ENCODE results near the gene FOXRED2. TPM values are rescaled to one million over a fixed set of nuclear protein-coding genes. Genes with fewer than 3 reads are reported as not detected.
A peak's percentile ranks its signal among the peaks of the same experiment; 100 is the strongest.

FOXRED2 gene
- total RNA-seq, 1 donor from 2014 or later, result 8.7 TPM

DNA sequence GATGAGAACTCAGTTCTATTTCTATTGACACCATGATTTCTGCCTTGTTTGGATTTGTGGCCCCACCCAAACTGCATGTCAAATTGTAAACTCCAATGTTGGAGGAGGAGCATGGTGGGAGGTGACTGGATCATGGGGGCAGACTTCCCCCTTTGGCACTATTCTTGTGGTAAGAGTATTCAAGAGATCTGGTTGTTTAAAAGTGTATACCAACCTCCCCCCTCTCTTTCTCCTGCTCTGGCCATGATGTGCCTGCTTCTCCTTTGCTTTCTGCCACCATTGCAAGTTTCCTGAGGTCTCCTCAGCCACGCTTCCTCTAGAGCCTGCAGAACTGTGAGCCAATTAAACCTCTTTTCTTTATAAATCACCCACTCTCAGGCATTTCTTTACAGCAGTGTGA lies 7.9 kb upstream of the FOXRED2 start:
- DNase-seq, result no peak

DNA sequence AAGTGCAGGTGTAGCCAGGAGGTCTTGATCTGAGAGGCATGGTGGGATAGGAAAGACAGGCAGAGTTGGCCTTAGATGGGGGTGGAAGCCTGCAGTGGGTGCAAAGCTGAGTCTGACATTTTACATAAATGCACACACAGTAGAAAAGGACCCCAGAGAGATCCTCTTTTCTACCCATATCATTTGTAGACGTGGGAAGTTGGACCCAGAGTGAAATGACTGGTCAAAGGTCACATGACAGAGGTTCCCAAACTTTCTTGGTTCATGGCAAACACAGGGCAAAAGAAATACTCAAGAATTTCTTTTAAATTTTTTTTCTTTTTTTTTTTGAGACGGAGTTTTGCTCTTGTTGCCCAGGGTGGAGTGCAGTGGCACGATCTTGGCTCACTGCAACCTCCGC lies 6.2 kb upstream of the FOXRED2 start:
- DNase-seq, result no peak

DNA sequence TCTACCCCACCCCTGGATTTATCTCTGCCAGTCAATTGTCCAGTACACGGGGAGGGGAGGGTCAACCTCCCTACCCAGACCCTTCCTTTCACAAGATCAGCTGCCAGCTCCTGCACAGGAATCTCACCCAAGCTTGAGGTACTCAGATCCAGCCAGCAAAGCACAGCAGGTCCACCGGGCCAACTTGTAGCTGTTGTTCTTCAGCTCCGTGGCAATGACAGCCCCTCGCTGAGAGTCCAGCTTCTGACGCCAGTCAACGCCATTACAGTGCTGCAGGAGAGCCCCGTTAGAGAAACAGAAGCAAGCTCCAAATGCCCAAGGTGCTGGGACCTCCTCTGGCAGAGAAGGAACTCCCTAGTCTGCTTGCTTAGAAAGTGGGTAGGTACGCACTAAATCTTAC lies 5.5 kb upstream of the FOXRED2 start:
- no peak for DNase-seq

DNA sequence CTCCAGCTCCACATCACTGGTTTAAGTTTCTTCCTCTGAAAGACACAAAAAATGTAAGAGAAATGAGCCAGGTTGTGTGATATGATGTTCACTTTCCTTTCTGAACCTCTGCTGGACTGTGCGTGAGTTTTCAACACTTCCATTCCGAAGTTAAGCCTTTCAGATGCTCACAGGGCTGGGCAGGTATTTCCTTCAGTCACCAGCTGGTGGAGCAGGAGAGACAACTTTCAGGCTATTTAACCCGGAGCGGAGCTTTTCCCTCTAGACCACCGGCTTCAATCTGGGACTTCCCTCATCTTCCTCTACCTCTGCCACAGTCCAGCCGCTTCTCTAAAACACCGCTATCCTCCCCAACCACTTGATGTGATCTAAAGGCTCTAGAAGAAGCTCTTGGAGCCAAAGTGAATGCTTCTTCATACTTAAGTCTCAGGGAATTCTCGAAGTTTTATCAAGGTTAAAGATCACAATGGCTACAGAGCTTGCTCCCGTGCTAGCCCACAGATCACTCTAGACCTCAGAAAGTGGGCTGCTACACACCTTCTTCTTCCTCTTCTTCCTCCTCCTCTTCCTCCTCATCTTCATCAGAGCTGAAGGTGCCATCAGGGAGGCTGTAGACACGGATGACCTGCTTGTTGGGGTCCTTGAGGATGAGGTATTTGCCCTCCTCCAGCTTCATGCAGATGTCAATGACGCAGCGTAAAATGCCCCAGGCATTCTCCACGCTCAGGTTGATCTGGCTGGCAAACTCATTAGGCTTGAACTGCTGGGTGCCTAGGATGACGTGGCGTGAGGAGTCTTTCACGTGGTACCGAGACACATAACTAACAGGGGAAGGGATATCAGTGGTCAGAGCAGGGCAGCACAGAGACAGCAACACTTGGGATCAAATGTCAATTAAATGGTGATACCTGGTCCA lies 4.4 kb upstream of the FOXRED2 start:
- DNase-seq, result peak; percentile 72

DNA sequence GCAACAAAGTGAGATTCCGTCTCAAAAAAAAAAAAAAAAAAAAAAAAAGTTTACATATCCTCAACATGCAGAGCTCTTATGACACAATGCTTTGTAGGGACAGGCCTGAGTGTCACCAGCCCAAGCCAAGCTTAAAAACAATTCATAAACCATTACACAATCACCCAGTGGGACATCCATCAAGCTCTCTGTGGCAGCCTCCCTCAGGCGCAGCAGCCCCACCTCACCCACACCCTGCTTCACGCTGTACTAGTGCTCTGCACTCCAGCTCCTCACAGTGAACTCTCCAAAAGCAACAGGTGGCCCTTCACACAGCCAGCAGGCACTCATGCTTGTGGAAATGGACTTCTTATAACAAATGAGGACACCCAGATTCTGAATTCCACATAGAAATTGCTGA lies 3.5 kb upstream of the FOXRED2 start:
- no peak for DNase-seq

GRCh38 chr22:36507518-36508010 lies 724 bp upstream of the FOXRED2 start:
- no peak for DNase-seq

- no peak for DNase-seq
Observed at GRCh38 chr22:36505998-36506635, 723 bp downstream of the FOXRED2 start.

GRCh38 chr22:36497910-36498665 lies 8.8 kb downstream of the FOXRED2 start:
- no peak for DNase-seq

DNA sequence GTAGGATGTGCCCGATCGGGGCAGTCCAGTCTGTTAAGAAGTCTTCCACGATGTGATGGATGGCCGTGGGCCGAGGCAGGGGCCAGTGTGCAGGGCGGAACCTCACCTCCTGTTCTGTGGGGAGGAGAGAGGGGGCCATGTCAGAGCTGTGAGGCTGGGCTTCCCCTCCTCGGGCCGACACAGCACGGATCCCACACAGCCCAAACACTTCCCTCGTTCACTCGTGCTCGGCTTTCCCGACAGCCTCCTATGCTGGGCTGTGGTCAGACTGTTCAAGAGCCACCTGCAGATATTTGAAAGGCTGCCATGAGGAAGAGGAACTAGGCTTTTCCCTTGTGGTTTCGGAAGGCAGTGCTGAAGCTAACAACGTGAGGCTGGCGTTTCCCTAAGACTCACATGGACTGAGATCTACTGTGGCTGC lies 13.1 kb downstream of the FOXRED2 start:
- no peak for DNase-seq

GRCh38 chr22:36492109-36492508 lies 14.7 kb downstream of the FOXRED2 start:
- DNase-seq, result no peak

DNA sequence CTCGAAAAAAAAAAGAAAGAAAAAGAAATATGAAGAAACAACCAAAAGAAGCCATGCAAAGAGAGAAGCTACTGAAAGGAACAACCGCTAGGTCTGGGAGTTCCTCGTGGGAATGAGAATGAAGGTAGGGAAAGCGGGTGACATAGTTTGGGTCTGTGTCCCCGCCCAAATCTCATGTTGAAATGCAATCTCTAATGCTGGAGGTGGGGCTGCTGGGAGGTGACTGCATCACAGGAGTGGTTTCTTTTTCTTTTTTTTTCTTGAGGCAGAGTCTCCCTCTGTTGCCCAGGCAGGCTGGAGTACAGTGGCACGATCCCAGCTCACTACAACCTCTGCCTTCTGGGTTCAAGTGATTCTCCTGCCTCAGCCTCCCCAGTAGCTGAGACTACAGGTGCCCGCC lies 15.7 kb downstream of the FOXRED2 start:
- no peak for DNase-seq

- peak; percentile 77 for DNase-seq
Observed at GRCh38 chr22:36486619-36487384, 20.0 kb downstream of the FOXRED2 start.

GRCh38 chr22:36481393-36482168 lies 25.3 kb downstream of the FOXRED2 start, which contains the start of gene TXN2:
Gene TXN2, minus strand, starts transcription at chr22:36481640. Its CDS starts 803 bp downstream, at chr22:36480837.
- peak; percentile 97 for DNase-seq

GRCh38 chr22:36480941-36481392 lies 25.9 kb downstream of the FOXRED2 start:
- no peak for DNase-seq

DNA sequence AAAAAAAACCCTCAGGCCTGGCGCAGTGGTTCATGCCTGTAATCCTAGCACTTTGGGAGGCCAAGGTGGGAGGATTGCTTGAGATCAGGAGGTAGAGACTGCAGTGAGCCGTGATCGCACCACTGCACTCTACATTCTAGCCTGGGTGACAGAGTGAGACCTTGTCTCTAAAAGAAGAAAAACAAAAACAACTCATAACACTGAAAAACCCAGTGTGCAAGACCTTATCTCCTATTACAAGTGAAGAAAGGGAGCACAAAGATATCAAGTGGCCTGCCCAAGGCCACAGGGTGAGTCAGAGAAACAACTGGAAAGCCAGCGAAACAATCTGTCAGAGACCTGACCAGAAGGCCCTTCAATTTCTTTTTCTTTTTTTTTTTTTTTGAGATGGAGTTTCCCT lies 27.9 kb downstream of the FOXRED2 start:
- no peak for DNase-seq

DNA sequence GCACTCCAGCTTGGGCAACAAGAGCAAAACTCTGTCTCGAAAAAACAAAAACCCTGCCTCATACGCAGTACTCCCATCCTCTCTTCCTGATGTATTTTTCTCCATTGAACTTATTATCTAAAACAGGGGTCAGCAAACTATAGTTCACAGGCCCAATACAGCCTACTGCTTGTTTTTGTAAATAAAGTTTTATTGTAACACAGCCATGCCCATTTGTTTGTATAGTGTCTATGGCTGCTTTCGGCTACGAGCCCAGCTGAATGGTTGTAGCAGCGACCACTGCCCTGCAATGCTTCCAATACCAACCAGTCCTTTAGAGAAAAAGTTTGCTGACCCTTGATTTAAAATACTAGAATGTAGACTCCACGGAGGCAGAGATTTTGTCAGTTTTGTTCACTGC lies 31.5 kb downstream of the FOXRED2 start:
- no peak for DNase-seq

DNA sequence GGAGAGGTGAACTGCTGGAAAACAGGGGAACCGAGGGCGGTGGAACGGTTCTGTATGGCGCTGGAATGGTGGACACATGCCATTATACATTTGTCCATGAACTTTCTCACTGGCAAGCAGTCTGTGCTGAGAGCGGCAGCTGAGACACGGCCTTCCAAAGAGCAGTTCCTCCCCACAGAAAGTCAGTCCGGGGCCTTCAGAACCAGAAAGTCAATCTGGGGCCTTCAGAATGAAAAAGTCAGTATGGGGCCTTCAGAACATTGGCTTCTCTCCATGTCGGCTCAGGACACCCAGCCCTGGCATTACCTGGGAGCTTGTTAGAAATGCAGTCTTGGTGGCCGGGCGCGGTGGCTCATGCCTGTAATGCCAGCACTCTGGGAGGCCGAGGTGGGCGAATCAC lies 34.2 kb downstream of the FOXRED2 start:
- no peak for DNase-seq

GRCh38 chr22:36471341-36471821 lies 35.5 kb downstream of the FOXRED2 start:
- no peak for DNase-seq

- DNase-seq, result peak; percentile 68
Observed at GRCh38 chr22:36470994-36471331, 35.9 kb downstream of the FOXRED2 start.

DNA sequence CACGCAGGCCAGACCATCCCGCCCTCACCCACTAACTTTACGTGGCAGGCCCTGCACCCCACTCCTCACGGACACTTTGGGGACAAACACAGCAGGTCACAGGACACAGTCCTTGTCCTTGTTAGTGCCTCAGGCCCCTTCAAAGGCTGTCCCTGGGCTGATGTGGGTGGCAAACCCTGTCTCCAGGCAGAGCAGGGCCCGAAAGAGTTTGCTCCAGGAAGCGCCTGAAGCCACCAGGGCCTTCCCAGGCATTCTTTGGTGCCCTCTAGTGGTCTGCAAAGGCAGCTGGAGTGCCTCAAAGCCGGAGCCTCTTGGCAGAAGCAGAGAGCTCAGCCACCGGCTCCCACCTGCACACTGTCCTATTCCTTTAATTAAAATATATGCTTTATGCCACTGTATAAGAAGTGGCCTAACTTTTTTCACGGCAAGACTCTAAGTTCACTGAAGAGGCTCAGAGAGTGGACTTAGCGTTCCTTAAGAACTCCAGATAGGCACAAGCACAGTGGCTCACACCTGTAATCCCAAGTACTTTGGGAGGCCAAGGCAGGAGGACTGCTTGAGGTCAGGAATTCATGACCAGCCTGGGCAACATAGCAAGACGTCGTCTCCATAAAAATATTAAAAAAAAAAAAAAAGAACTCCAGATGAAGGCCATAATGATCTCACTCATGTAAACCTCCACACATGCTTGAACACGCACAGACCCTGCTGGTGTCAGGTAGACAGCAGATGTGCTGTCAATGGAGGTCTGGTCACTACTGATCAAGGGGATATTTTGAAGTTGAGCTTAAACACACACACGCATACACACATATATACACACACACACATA lies 36.5 kb downstream of the FOXRED2 start:
- DNase-seq, result peak; percentile 93

All from dermis blood vessel endothelial cell (primary cell).